Natural killer cell (primary cell): ENCODE measurements around the gene DUSP2. TPM values are rescaled to one million over a fixed set of nuclear protein-coding genes. Genes with fewer than 3 reads are reported as not detected.

Experiments used
- ATAC-seq, 3 donors: fragments of 150-1000 bp in 2 of 3; fragments of 200-7000 bp in 1 of 3; cut with Tn5 transposase; 1 replicate in 1 of 3; 2 replicates in 2 of 3; pipeline ENCODE4 v1.10.0; 2021; ENCODE audit warnings: mild to moderate bottlenecking in 2 of 3, moderate library complexity in 2 of 3
- DNase-seq, 2 donors: peaks; one replicate each; pipeline versions ENCODE4 v3.0.0 to v3.0.0-alpha.2; 2013 to 2021; ENCODE audit warnings: mixed read lengths in 1 of 2
- H3K27ac ChIP-seq: one replicate; pipeline ENCODE4 v1.5.1; 2013; ENCODE audit warnings: mild to moderate bottlenecking, low read length
- H3K27me3 ChIP-seq: one replicate; pipeline ENCODE4 v1.6.1; 2013; ENCODE audit warnings: low read length; ENCODE audit not compliant: control insufficient read depth, insufficient read depth
- H3K36me3 ChIP-seq: one replicate; pipeline ENCODE4 v1.6.1; 2013; ENCODE audit warnings: low read length; ENCODE audit not compliant: control insufficient read depth, insufficient read depth
- H3K4me1 ChIP-seq: one replicate; pipeline ENCODE4 v1.6.1; 2013; ENCODE audit warnings: low read length; ENCODE audit not compliant: control insufficient read depth, insufficient read depth
- H3K4me3 ChIP-seq: one replicate; pipeline ENCODE4 v1.5.1; 2013; ENCODE audit warnings: low read length
- H3K9me3 ChIP-seq: one replicate; pipeline ENCODE4 v1.6.1; 2013; ENCODE audit warnings: low read length; ENCODE audit not compliant: control insufficient read depth, insufficient read depth
- H3K27ac Mint-ChIP-seq, 2 donors: one replicate each; pipeline ENCODE4 v1.8.0; 2022; ENCODE audit warnings: mild to moderate bottlenecking in 2 of 2, mixed read lengths in 2 of 2, moderate library complexity in 1 of 2
- H3K27me3 Mint-ChIP-seq, 2 donors: one replicate each; pipeline ENCODE4 v1.8.0; 2022; ENCODE audit warnings: low read depth in 2 of 2, mixed read lengths in 2 of 2
- H3K36me3 Mint-ChIP-seq: one replicate; pipeline ENCODE4 v1.8.0; 2022; ENCODE audit warnings: mixed read lengths
- H3K4me1 Mint-ChIP-seq, 2 donors: one replicate each; pipeline ENCODE4 v1.8.0; 2022; ENCODE audit warnings: mixed read lengths in 2 of 2
- H3K4me3 Mint-ChIP-seq: one replicate; pipeline ENCODE4 v1.8.0; 2022; ENCODE audit warnings: mild to moderate bottlenecking, moderate library complexity, mixed read lengths
- H3K9me3 Mint-ChIP-seq, 2 donors: one replicate each; pipeline ENCODE4 v1.8.0; 2022; ENCODE audit warnings: mixed read lengths in 2 of 2
- WGBS: methylation state at CpG from one replicate; pipeline ENCODE4 v1.1.7; 2013; ENCODE audit warnings: missing lambda C conversion rate; ENCODE audit not compliant: insufficient coverage; 5-methylcytosine and 5-hydroxymethylcytosine counted together
- intact Hi-C: fragments of 100-400 bp; cut with micrococcal nuclease; formaldehyde crosslinking; loops from one replicate; pipeline ENCODE4 v1.14.2; 2022
- total RNA-seq, 4 donors: library from RNA; stranded (reverse); fragments of 120-200 nt in 1 of 4; gene quantifications; one replicate each; pipeline versions ENCODE4 v1.2.3 to v1.2.4, GENCODE V29; 2013 to 2022
- TF ChIP-seq, protein P1 (sequence below): fragments of 200-600 bp; IDR thresholded peaks from one replicate; pipeline ENCODE4 v1.8.0; 2022; ENCODE audit warnings: antibody characterized with exemption

Gene DUSP2
- total RNA-seq, 3 donors from 2014 or later (not counting 1 experiment from before 2014, with no cell fraction given): 300 to 564 (median 432) TPM

DNA sequence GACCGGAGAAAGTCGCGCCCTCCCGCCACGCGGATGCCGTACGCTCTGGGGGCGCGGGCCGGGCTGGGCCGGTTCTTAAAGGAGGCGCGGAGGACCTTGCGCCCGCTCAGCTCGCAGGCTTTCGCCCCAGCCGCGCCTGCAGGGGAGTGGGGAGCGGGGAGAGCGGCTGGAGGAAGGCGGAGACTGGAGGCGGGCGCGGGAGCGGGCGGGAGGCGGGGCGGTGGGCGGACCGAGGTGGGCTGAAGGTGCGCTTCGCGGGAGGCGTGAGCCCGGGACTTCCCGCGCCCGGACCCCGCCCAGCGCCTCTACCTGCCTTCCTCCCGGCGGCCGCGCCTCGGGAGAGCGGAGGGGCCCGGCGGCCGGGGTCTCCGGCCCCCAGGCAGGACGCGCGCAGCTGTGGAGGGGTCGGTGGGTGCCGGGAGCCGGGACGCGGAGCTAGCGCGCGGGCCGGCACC is 28.8 kb downstream of the DUSP2 start, which contains the start of gene ADRA2B:
TSS of gene ADRA2B (minus strand) at position 148 of the 455 bp plus-strand sequence. CDS start 422 bp downstream, outside the sequence.
- intact Hi-C loops: loop anchor here (10.0 kb wide), 1 partner anchor 92 kb away; no protein-coding TSS in a partner anchor
- Mint-ChIP-seq H3K27ac (peak within 1 kb of the TSS in 1 of 2 donors; percentile 74), H3K36me3 (no peaks in the 10 kb centered on the region), H3K9me3 (no peaks in the 10 kb centered on the region), H3K4me3 (peak within 1 kb of the TSS; percentile 84), H3K4me1 (peaks cover 9 to 33% of the 10 kb centered on the region in 2 donors), H3K27me3 (peaks cover 35 to 38% of the 10 kb centered on the region in 2 donors)
- TF ChIP-seq, protein P1, sequence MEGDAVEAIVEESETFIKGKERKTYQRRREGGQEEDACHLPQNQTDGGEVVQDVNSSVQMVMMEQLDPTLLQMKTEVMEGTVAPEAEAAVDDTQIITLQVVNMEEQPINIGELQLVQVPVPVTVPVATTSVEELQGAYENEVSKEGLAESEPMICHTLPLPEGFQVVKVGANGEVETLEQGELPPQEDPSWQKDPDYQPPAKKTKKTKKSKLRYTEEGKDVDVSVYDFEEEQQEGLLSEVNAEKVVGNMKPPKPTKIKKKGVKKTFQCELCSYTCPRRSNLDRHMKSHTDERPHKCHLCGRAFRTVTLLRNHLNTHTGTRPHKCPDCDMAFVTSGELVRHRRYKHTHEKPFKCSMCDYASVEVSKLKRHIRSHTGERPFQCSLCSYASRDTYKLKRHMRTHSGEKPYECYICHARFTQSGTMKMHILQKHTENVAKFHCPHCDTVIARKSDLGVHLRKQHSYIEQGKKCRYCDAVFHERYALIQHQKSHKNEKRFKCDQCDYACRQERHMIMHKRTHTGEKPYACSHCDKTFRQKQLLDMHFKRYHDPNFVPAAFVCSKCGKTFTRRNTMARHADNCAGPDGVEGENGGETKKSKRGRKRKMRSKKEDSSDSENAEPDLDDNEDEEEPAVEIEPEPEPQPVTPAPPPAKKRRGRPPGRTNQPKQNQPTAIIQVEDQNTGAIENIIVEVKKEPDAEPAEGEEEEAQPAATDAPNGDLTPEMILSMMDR: no peak
- no peaks in the 10 kb centered on the region for H3K36me3 ChIP-seq
- under 1% methylated on average over 64 of the region's 64 CpGs for WGBS
- H3K27ac ChIP-seq: no peak within 1 kb of the TSS
- DNase-seq: peak in 1 of 2 donors; percentile 89
- peaks cover 8% of the 10 kb centered on the region for H3K4me1 ChIP-seq
- peak; percentile 58 to 69 (median 60) for ATAC-seq
- H3K4me3 ChIP-seq: no peak within 1 kb of the TSS
- peaks cover 9% of the 10 kb centered on the region for H3K27me3 ChIP-seq
- H3K9me3 ChIP-seq: no peaks in the 10 kb centered on the region

DNA sequence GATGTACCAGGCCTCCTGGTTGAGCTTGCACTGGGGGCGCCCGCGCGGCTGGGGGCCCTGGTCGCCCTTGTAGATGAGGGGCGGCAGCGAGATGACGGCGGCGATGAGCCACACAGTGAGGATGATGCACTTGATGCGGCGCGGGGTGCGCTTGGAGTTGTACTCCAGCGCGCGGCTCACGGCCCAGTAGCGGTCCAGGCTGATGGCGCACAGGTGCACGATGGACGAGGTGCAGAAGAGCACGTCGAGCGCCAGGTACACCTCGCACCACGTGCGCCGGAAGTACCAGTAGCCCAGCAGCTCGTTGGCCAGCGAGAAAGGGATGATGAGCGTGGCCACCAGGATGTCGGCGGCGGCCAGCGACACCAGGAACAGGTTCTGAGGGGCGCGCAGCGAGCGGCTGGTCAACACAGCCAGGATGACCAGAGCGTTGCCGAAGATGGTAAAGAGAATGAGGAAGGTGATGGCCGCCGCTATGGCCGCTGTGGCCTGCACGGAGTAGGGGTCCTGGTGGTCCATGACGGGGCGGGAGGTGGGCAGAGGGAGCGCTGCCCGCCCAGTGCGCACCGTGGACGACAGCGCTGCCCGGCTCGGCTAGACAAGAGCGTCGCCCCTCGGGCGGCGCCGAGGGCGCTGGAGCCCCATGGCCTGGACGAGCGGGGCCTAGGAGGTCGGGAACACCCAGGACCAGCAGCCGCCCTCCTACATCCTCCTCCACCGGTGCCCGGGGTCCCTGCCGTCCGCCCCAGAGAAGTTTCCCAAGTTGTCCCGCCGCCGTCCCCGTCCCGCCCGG is 29.4 kb downstream of the DUSP2 start:
- DNase-seq (peak in 1 of 2 donors; percentile 23), ATAC-seq (peak in 1 of 3 donors; percentile 2)
- Histone ChIP-seq H3K36me3 (no peaks in the 10 kb centered on the region), H3K27ac (no peak overlapping the region), H3K9me3 (no peaks in the 10 kb centered on the region), H3K4me3 (no peak overlapping the region), H3K4me1 (peaks cover 8% of the 10 kb centered on the region), H3K27me3 (peaks cover 9% of the 10 kb centered on the region)
- peak overlapping the region in 1 of 2 donors; percentile 74 for H3K27ac Mint-ChIP-seq
- peak overlapping the region; percentile 84 for H3K4me3 Mint-ChIP-seq
- TF ChIP-seq, protein P1: no peak
- intact Hi-C loops: loop anchor here (10.0 kb wide), 1 partner anchor 91 kb away; no protein-coding TSS in a partner anchor
- peaks cover 9 to 31% of the 10 kb centered on the region in 2 donors for H3K4me1 Mint-ChIP-seq
- no peaks in the 10 kb centered on the region for H3K9me3 Mint-ChIP-seq
- H3K27me3 Mint-ChIP-seq: peaks cover 29 to 31% of the 10 kb centered on the region in 2 donors
- WGBS: 44% methylated on average over 77 of the region's 77 CpGs
- no peaks in the 10 kb centered on the region for H3K36me3 Mint-ChIP-seq

DNA sequence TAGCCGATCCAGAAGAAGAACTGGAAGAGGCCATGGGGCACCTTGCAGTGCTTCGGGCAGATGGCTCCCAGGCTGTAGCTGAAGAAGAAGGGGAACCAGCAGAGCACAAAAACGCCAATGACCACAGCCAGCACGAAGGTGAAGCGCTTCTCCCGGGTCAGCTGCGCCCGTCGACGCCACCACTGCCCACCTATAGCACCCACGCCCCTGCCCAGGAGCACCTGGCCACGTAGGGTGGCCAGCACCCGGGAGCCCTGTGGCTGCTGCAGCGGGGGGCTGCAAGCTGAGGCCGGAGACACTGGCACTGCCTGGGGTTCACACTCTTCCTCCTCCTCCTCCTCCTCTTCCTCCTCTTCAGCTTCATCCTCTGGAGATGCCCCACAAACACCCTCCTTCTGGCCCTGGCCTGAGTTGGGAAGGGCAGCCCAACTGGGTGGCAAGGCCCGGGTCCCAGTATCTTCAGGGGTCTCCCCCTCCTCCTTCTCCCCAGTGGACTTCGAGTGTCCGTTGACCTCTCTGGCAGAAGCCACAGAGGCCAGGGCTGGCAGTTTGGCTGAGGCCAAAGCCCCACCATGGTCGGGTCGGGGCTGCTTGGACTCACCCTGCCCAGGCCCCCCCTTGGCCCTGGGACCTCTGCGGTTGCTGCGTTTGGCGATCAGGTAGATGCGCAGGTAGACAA is 30.2 kb downstream of the DUSP2 start:
- Histone ChIP-seq H3K4me3 (no peak overlapping the region), H3K27ac (no peak overlapping the region), H3K27me3 (peaks cover 9% of the 10 kb centered on the region), H3K9me3 (no peaks in the 10 kb centered on the region), H3K4me1 (peaks cover 8% of the 10 kb centered on the region), H3K36me3 (no peaks in the 10 kb centered on the region)
- TF ChIP-seq, protein P1: no peak
- no peak overlapping the region for H3K27ac Mint-ChIP-seq
- H3K4me1 Mint-ChIP-seq: peaks cover 9 to 24% of the 10 kb centered on the region in 2 donors
- peaks cover 24 to 26% of the 10 kb centered on the region in 2 donors for H3K27me3 Mint-ChIP-seq
- H3K36me3 Mint-ChIP-seq: no peaks in the 10 kb centered on the region
- peak overlapping the region; percentile 84 for H3K4me3 Mint-ChIP-seq
- 94% methylated on average over 24 of the region's 24 CpGs for WGBS
- DNase-seq: no peak
- ATAC-seq: no peak
- H3K9me3 Mint-ChIP-seq: no peaks in the 10 kb centered on the region
- intact Hi-C loops: loop anchor here (10.0 kb wide), 1 partner anchor 90 kb away; no protein-coding TSS in a partner anchor
